Measurements from ENCODE around the gene MLLT3.

The MLLT3 gene

GRCh38 chr9:20529837-20530236 lies 92.5 kb downstream of the MLLT3 start:
- no peaks in the 10 kb centered on the region for H3K79me2 ChIP-seq (ENCODE audit: insufficient read depth, low read length)

GRCh38 chr9:20528253-20528652 lies 94.0 kb downstream of the MLLT3 start:
- Histone ChIP-seq H3K36me3 (ENCODE audit: low read length) (no peaks in the 10 kb centered on the region), H3K27ac (ENCODE audit: low read depth, low read length) (no peak overlapping the region), H3K4me3 (ENCODE audit: insufficient read depth, low read length, poor library complexity, severe bottlenecking) (no peak overlapping the region), H4K20me1 (ENCODE audit: low read depth, low read length) (0 out of 2 replicates have a peak, but pooled peaks cover 13% of the 10 kb centered on the region), H3F3A (ENCODE audit: insufficient read depth) (no peaks in the 10 kb centered on the region), H3K79me2 (ENCODE audit: insufficient read depth, low read length) (no peaks in the 10 kb centered on the region), H3K27me3 (ENCODE audit: low read length) (no peaks in the 10 kb centered on the region), H3K4me2 (ENCODE audit: low read depth, low read length, poor library complexity, severe bottlenecking) (no peak overlapping the region), H3K9me2 (replicated peaks; ENCODE audit: insufficient read depth, low read length) (no peaks in the 10 kb centered on the region), H3K9ac (ENCODE audit: low read length) (no peak overlapping the region), H3K9me3 (ENCODE audit: insufficient read depth, low read length) (no peaks in the 10 kb centered on the region), H2AFZ (ENCODE audit: low read depth, low read length, severe bottlenecking) (no peak overlapping the region)
- TF ChIP-seq EZH2phosphoT487 (conservative IDR thresholded peaks at IDR 0.05; ENCODE audit: low read length): no peak
- TF ChIP-seq, protein P1, sequence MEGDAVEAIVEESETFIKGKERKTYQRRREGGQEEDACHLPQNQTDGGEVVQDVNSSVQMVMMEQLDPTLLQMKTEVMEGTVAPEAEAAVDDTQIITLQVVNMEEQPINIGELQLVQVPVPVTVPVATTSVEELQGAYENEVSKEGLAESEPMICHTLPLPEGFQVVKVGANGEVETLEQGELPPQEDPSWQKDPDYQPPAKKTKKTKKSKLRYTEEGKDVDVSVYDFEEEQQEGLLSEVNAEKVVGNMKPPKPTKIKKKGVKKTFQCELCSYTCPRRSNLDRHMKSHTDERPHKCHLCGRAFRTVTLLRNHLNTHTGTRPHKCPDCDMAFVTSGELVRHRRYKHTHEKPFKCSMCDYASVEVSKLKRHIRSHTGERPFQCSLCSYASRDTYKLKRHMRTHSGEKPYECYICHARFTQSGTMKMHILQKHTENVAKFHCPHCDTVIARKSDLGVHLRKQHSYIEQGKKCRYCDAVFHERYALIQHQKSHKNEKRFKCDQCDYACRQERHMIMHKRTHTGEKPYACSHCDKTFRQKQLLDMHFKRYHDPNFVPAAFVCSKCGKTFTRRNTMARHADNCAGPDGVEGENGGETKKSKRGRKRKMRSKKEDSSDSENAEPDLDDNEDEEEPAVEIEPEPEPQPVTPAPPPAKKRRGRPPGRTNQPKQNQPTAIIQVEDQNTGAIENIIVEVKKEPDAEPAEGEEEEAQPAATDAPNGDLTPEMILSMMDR (IDR thresholded peaks at IDR 0.05; ENCODE audit: insufficient read depth, low read length, poor library complexity, severe bottlenecking): no peak

More at GRCh38 chr9:20529837-20530236, 92.5 kb downstream of the MLLT3 start:
- Histone ChIP-seq H3K9me3 (ENCODE audit: insufficient read depth, low read length) (no peaks in the 10 kb centered on the region), H3F3A (ENCODE audit: insufficient read depth) (no peaks in the 10 kb centered on the region), H3K36me3 (ENCODE audit: low read length) (no peaks in the 10 kb centered on the region), H2AFZ (ENCODE audit: low read depth, low read length, severe bottlenecking) (no peak overlapping the region), H3K9ac (ENCODE audit: low read length) (no peak overlapping the region), H3K4me2 (ENCODE audit: low read depth, low read length, poor library complexity, severe bottlenecking) (no peak overlapping the region), H4K20me1 (ENCODE audit: low read depth, low read length) (0 out of 2 replicates have a peak, but pooled peaks cover 13% of the 10 kb centered on the region), H3K27me3 (ENCODE audit: low read length) (no peaks in the 10 kb centered on the region), H3K9me2 (replicated peaks; ENCODE audit: insufficient read depth, low read length) (no peaks in the 10 kb centered on the region), H3K27ac (ENCODE audit: low read depth, low read length) (no peak overlapping the region), H3K4me3 (ENCODE audit: insufficient read depth, low read length, poor library complexity, severe bottlenecking) (no peak overlapping the region)
- TF ChIP-seq, protein P1 (IDR thresholded peaks at IDR 0.05; ENCODE audit: insufficient read depth, low read length, poor library complexity, severe bottlenecking): no peak
- no peak for TF ChIP-seq EZH2phosphoT487 (conservative IDR thresholded peaks at IDR 0.05; ENCODE audit: low read length)

DNA sequence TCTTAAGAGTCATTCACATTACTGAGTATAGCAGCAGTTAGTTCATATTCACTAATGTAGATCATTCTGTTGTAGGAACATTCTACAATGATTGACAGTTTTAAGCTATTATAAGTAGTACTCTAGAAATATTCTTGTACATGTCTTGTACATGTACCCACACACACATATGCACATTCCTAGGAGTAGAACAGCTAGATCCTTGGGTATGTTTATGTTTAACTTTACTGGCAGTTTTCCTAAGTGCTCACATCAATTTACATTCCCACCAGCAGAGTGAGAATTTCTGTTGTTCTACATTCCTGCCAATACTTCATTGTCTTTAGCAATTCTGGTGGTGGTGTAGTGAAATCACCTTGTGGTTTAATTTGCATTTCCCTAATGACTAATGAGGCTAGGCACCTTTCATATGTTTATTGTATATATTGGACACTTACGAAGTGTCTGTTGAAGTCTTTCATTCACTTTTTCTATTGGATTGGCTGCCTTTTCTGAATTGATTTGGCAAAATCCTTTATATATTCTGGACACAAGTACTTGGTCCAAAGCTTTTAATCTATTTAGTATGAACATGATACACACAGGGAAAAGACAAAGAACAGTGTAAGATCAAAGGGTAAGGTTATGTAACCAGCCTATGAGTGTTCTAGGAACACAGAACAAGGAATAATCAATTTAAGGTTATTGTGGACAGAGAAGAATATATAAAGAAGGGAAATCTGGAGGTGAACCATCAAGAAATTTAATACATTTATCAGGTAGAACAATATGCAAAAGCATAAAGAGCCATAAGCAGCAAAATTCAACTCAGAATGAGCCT lies 95.6 kb downstream of the MLLT3 start:
- Histone ChIP-seq H3K79me2 (ENCODE audit: insufficient read depth, low read length) (no peaks in the 10 kb centered on the region), H3F3A (ENCODE audit: insufficient read depth) (no peaks in the 10 kb centered on the region), H3K27ac (ENCODE audit: low read depth, low read length) (no peak overlapping the region), H3K9me2 (replicated peaks; ENCODE audit: insufficient read depth, low read length) (no peaks in the 10 kb centered on the region), H3K4me3 (ENCODE audit: insufficient read depth, low read length, poor library complexity, severe bottlenecking) (no peak overlapping the region), H3K36me3 (ENCODE audit: low read length) (no peaks in the 10 kb centered on the region), H3K9me3 (ENCODE audit: insufficient read depth, low read length) (no peaks in the 10 kb centered on the region), H3K9ac (ENCODE audit: low read length) (no peak overlapping the region), H3K27me3 (ENCODE audit: low read length) (no peaks in the 10 kb centered on the region), H3K4me2 (ENCODE audit: low read depth, low read length, poor library complexity, severe bottlenecking) (no peak overlapping the region), H4K20me1 (ENCODE audit: low read depth, low read length) (0 out of 2 replicates have a peak, but pooled peaks cover 13% of the 10 kb centered on the region), H2AFZ (ENCODE audit: low read depth, low read length, severe bottlenecking) (no peak overlapping the region)
- TF ChIP-seq EZH2phosphoT487 (conservative IDR thresholded peaks at IDR 0.05; ENCODE audit: low read length): no peak
- TF ChIP-seq, protein P1 (IDR thresholded peaks at IDR 0.05; ENCODE audit: insufficient read depth, low read length, poor library complexity, severe bottlenecking): no peak

All from SU-DHL-6 (cell line).